Prostate gland (tissue), 2 donors: ENCODE measurements around the gene MYL2. TPM values are rescaled to one million over a fixed set of nuclear protein-coding genes. Genes with fewer than 3 reads are reported as not detected.

Experiments
- DNase-seq: peaks from one replicate; pipeline ENCODE4 v3.0.0-alpha.2; 2019; ENCODE audit warnings: low spot score
- H3K27ac ChIP-seq, 2 donors: fragments of 200-600 bp; sonication (generic); 2 replicates each; pipeline ENCODE4 v1.5.1; 2017 to 2019
- H3K27me3 ChIP-seq: fragments of 200-600 bp; sonication (generic); replicated peaks from 2 replicates; pipeline ENCODE4 v1.5.1; 2019; ENCODE audit not compliant: insufficient read depth
- H3K36me3 ChIP-seq, 2 donors: fragments of 200-600 bp; sonication (generic); 1 replicate in 1 of 2; 2 replicates in 1 of 2; pipeline versions ENCODE4 v1.5.1 to v1.8.1; 2017 to 2019
- H3K4me1 ChIP-seq: fragments of 200-600 bp; sonication (generic); replicated peaks from 2 replicates; pipeline ENCODE4 v1.5.1; 2019
- H3K4me3 ChIP-seq, 2 donors: fragments of 200-600 bp; sonication (generic); 2 replicates each; pipeline ENCODE4 v1.5.1; 2017 to 2019
- H3K9me3 ChIP-seq: fragments of 200-600 bp; sonication (generic); 2 replicates; pipeline ENCODE4 v1.5.1; 2017
- CTCF ChIP-seq, 4 experiments: fragments of 200-600 bp in 2 of 4; fragments of 450-650 bp in 2 of 4; sonication (generic) in 2 of 4; IDR thresholded peaks; 1 replicate in 3 of 4; 2 replicates in 1 of 4; pipeline ENCODE4 v1.5.1; 2016 to 2019; ENCODE audit warnings: antibody characterized with exemption in 4 of 4, mild to moderate bottlenecking in 2 of 4, moderate library complexity in 2 of 4
- POLR2A ChIP-seq: fragments of 450-650 bp; IDR thresholded peaks from one replicate; pipeline ENCODE4 v1.6.1; 2016; ENCODE audit warnings: antibody characterized with exemption, mild to moderate bottlenecking
- POLR2AphosphoS5 ChIP-seq: sonication (generic); formaldehyde crosslinking; IDR thresholded peaks from one replicate; pipeline ENCODE4 v1.6.1; 2017; ENCODE audit warnings: antibody characterized with exemption
- WGBS: methylation state at CpG from one replicate; pipeline ENCODE4 v1.1.5; 2018; 5-methylcytosine and 5-hydroxymethylcytosine counted together
- intact Hi-C: fragments of 100-400 bp; cut with DNase I; formaldehyde crosslinking; loops from one replicate; pipeline ENCODE4 v1.14.2; 2022
- total RNA-seq, 2 donors: library from RNA; depleted of rRNA; stranded (reverse); fragments of >200 nt; gene quantifications; one replicate each; pipeline ENCODE4 v1.1.0, GENCODE V29; 2016

MYL2 gene
- total RNA-seq, 2 donors from 2014 or later, result 39.5 TPM; not detected in 1

DNA sequence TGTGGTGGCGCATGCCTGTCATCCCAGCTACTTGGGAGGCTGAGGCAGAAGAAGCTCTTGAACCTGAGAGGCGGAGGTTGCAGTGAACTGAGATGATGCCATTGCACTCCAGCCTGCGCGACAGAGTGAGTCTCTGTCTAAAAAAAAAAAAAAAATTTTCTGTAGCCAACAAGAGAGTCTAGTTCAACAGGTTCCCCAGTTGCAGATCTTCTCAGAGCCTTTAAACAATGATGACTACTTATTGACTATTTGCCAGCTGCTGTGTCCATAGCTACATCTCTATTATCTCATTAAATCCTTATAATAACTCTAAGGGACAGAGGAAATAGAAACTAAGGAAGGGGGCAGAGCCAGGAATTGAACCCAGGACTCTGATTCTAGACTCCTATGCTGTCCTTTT, 15.2 kb upstream of the MYL2 start:
- no peaks in the 10 kb centered on the region for H3K27me3 ChIP-seq
- intact Hi-C loops, result no loop called here

GRCh38 chr12:110934093-110934852, 13.9 kb upstream of the MYL2 start:
- no peaks in the 10 kb centered on the region for H3K36me3 ChIP-seq
- no peak for DNase-seq
- intact Hi-C loops, result no loop called here
- TF ChIP-seq CTCF (IDR thresholded peaks at IDR 0.05), result no peak
- no peak for TF ChIP-seq POLR2A
- TF ChIP-seq POLR2AphosphoS5, result no peak
- 62% methylated on average over 3 of the region's 3 CpGs for WGBS
- H3K4me1 ChIP-seq, result no peaks in the 10 kb centered on the region
- H3K9me3 ChIP-seq, result no peaks in the 10 kb centered on the region
- no peak overlapping the region for H3K27ac ChIP-seq
- no peaks in the 10 kb centered on the region for H3K27me3 ChIP-seq
- H3K4me3 ChIP-seq, result no peak overlapping the region

More for the DNA sequence above, 15.2 kb upstream of the MYL2 start:
- no peak for DNase-seq
- Histone ChIP-seq H3K36me3 (no peaks in the 10 kb centered on the region), H3K9me3 (no peaks in the 10 kb centered on the region), H3K27ac (no peak overlapping the region), H3K4me3 (no peak overlapping the region), H3K4me1 (no peaks in the 10 kb centered on the region)
- WGBS, result 94% methylated on average over 4 of the region's 4 CpGs
- TF ChIP-seq CTCF (IDR thresholded peaks at IDR 0.05) (no peak), POLR2AphosphoS5 (no peak), POLR2A (no peak)

GRCh38 chr12:110933326-110933974, 13.1 kb upstream of the MYL2 start:
- Histone ChIP-seq H3K4me1 (no peaks in the 10 kb centered on the region), H3K27me3 (no peaks in the 10 kb centered on the region), H3K27ac (no peak overlapping the region), H3K4me3 (no peak overlapping the region), H3K9me3 (no peaks in the 10 kb centered on the region), H3K36me3 (no peaks in the 10 kb centered on the region)
- intact Hi-C loops, result no loop called here
- no peak for DNase-seq
- 93% methylated on average over 16 of the region's 16 CpGs for WGBS
- TF ChIP-seq CTCF (IDR thresholded peaks at IDR 0.05) (no peak), POLR2A (no peak)

DNA sequence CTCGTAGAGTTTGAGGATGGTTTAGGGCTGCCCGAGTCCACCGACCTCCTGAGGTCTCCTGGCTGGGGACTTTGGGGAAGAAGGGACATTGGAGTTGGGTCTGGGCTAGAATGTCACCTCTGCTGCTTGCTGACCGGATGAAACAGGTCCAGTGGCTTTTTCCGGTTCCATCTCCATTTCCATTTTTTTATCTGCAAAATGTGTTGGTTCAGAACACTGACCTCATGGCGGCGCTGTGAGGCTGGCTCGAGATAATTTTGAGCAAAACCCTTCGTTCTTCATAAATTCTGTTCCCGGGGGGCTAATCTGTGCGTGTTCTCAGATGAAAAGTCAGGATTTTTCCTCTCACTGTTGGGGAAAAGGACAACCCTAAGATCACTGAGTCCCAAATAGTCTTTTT, 11.7 kb upstream of the MYL2 start:
- Histone ChIP-seq H3K4me1 (no peaks in the 10 kb centered on the region), H3K27ac (no peak overlapping the region), H3K9me3 (no peaks in the 10 kb centered on the region), H3K27me3 (no peaks in the 10 kb centered on the region), H3K36me3 (no peaks in the 10 kb centered on the region), H3K4me3 (no peak overlapping the region)
- 40% methylated on average over 11 of the region's 11 CpGs for WGBS
- TF ChIP-seq POLR2AphosphoS5 (no peak), CTCF (IDR thresholded peaks at IDR 0.05) (no peak), POLR2A (no peak)
- intact Hi-C loops, result no loop called here
- DNase-seq, result no peak

DNA sequence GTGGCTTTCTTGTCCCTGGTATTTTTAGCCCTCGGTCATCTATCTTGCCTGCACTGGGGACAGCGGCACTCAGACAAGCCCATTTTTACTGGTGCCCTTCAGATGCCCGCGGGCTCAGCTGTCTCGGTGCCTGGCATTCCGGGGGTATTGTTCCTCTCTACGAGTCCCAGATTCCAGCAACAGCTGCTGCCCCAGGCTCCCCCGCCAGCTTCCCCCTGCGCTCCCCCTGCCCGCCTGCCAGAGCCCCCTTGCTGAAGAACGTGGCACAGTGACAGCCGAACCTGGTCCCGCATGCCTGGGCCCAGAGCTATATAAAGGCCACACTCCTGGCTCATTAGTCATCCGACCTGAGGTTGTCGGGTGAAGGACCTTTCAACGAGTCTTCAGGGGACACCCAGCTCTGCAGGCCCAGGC, 10.9 kb upstream of the MYL2 start:
- 52% methylated on average over 13 of the region's 16 CpGs for WGBS
- Histone ChIP-seq H3K27ac (no peak overlapping the region), H3K4me1 (no peaks in the 10 kb centered on the region), H3K4me3 (no peak overlapping the region), H3K27me3 (no peaks in the 10 kb centered on the region), H3K36me3 (no peaks in the 10 kb centered on the region), H3K9me3 (no peaks in the 10 kb centered on the region)
- no peak for DNase-seq
- intact Hi-C loops, result no loop called here
- TF ChIP-seq POLR2A (no peak), POLR2AphosphoS5 (no peak), CTCF (IDR thresholded peaks at IDR 0.05) (no peak)
